PC-9 (cell line): Measurements from ENCODE around the gene PAQR6. TPM values are rescaled to one million over a fixed set of nuclear protein-coding genes. Genes with fewer than 3 reads are reported as not detected.

Experiments used
- BruUV-seq: library from RNA; stranded (reverse); fragments of 400-500 nt; replicated peaks from 2 replicates; lab custom pipeline; 2021; lab: Mats Ljungman, UMichigan
- CTCF ChIA-PET: fragments of 300-600 bp; sonication (Branson Sonifier 250); formaldehyde crosslinking; loops from one replicate; lab custom pipeline; 2022; ENCODE audit warnings: antibody characterized with exemption; lab: Charles Lee
- POLR2A ChIA-PET: fragments of 300-600 bp; sonication (Branson Sonifier 250); formaldehyde crosslinking; loops from one replicate; lab custom pipeline; 2022; ENCODE audit warnings: antibody characterized with exemption; ENCODE audit not compliant: unreplicated experiment; lab: Charles Lee
- DNase-seq, 2 experiments: peaks; one replicate each; pipeline versions ENCODE4 v3.0.0 to v3.0.0-alpha.2; 2015 to 2022; ENCODE audit warnings: mixed read lengths in 1 of 2
- H2AFZ ChIP-seq: fragments of 200-600 bp; sonication (generic); 2 replicates; pipeline ENCODE4 v1.8.1; 2017; ENCODE audit warnings: antibody characterized with exemption
- H3F3A ChIP-seq: fragments of 200-600 bp; sonication (generic); 2 replicates; pipeline ENCODE4 v1.8.1; 2017; ENCODE audit warnings: antibody characterized with exemption, mild to moderate bottlenecking, low read depth; ENCODE audit not compliant: insufficient read depth
- H3K27ac ChIP-seq: fragments of 200-600 bp; sonication (generic); 2 replicates; pipeline ENCODE4 v1.6.1; 2016; ENCODE audit warnings: mixed run types
- H3K27me3 ChIP-seq: fragments of 200-600 bp; sonication (generic); 2 replicates; pipeline ENCODE4 v1.6.1; 2016; ENCODE audit warnings: low read depth, mixed run types; ENCODE audit not compliant: insufficient read depth
- H3K36me3 ChIP-seq: fragments of 200-600 bp; sonication (generic); 2 replicates; pipeline ENCODE4 v1.6.1; 2016; ENCODE audit warnings: low read depth, mixed run types
- H3K4me1 ChIP-seq: fragments of 200-600 bp; sonication (generic); replicated peaks from 2 replicates; pipeline ENCODE4 v1.6.1; 2016; ENCODE audit warnings: mixed run types; ENCODE audit not compliant: insufficient read depth
- H3K4me2 ChIP-seq: fragments of 200-600 bp; sonication (generic); 2 replicates; pipeline ENCODE4 v1.6.1; 2017; ENCODE audit warnings: mixed run types
- H3K4me3 ChIP-seq: fragments of 200-600 bp; sonication (generic); 2 replicates; pipeline ENCODE4 v1.6.1; 2016; ENCODE audit warnings: mixed run types
- H3K79me2 ChIP-seq: fragments of 200-600 bp; sonication (generic); 2 replicates; pipeline ENCODE4 v1.6.1; 2017; ENCODE audit warnings: low read depth, mixed run types
- H3K9me2 ChIP-seq: fragments of 200-600 bp; sonication (generic); 2 replicates; pipeline ENCODE4 v1.8.1; 2017; ENCODE audit warnings: mild to moderate bottlenecking; ENCODE audit not compliant: insufficient read depth
- H3K9me3 ChIP-seq: fragments of 200-600 bp; sonication (generic); 2 replicates; pipeline ENCODE4 v1.8.1; 2016; ENCODE audit warnings: low read depth; ENCODE audit not compliant: insufficient read depth
- H4K20me1 ChIP-seq: fragments of 200-600 bp; sonication (generic); 2 replicates; pipeline ENCODE4 v1.8.1; 2017; ENCODE audit not compliant: insufficient read depth
- EZH2 ChIP-seq: fragments of 200-600 bp; sonication (generic); IDR thresholded peaks from 2 replicates; pipeline ENCODE4 v1.8.0; 2017; ENCODE audit warnings: antibody characterized with exemption, low read depth
- intact Hi-C: fragments of 100-400 bp; cut with micrococcal nuclease; formaldehyde crosslinking; loops from one replicate; pipeline ENCODE4 v1.10.0; 2022; ENCODE audit not compliant: unreplicated experiment
- total RNA-seq: library from RNA; stranded (reverse); gene quantifications from 2 replicates; pipeline ENCODE4 v1.2.3, GENCODE V29; 2021
- TF ChIP-seq, protein P1 (sequence below): fragments of 200-600 bp; sonication (generic); conservative IDR thresholded peaks from 2 replicates; pipeline ENCODE4 v1.6.1; 2017; ENCODE audit warnings: mixed run types, antibody characterized with exemption, mild to moderate bottlenecking, moderate library complexity

PAQR6 gene
- total RNA-seq, 1 experiment from 2014 or later = 12.3 TPM

DNA sequence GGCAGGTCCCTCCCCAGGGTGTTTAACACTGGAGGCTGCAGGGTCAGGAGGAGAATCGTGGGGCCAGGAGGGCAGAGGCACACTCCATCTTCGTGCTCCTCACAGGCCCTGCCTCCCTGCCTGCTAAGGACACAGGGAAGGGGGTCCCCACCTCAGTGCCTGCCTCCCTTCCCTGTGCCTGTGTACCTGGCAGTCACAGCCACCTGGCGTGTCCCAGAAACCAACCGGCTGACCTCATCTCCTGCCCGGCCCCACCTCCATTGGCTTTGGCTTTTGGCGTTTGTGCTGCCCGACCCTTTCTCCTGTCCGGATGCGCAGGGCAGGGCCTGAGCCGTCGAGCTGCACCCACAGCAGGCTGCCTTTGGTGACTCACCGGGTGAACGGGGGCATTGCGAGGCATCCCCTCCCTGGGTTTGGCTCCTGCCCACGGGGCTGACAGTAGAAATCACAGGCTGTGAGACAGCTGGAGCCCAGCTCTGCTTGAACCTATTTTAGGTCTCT lies 6.5 kb downstream of the PAQR6 start:
- intact Hi-C loops = no loop called here
- DNase-seq = peak in 1 of 2 experiments; percentile 78
- Histone ChIP-seq H4K20me1 (no peaks in the 10 kb centered on the region; the same call in 1 of the 2 replicates), H3K9me3 (no peaks in the 10 kb centered on the region), H3F3A (peaks cover 11% of the 10 kb centered on the region; the same call in 1 of the 2 replicates), H3K36me3 (no peaks in the 10 kb centered on the region; the same call in 1 of the 2 replicates), H3K4me3 (no peak overlapping the region), H3K27me3 (no peaks in the 10 kb centered on the region), H3K9me2 (no peaks in the 10 kb centered on the region), H2AFZ (no peak overlapping the region), H3K4me2 (0 out of 2 replicates have a peak overlapping the region, but pooled peaks have one; percentile 15), H3K27ac (no peak overlapping the region), H3K79me2 (no peaks in the 10 kb centered on the region), H3K4me1 (no peaks in the 10 kb centered on the region)
- POLR2A ChIA-PET = interaction anchor here (0.6 kb wide), 1 partner anchor 301 kb away, joined by 3 read pairs; no protein-coding TSS in a partner anchor
- CTCF ChIA-PET = interaction anchor here (0.6 kb wide), 1 partner anchor 10 kb away, joined by 6 read pairs; no protein-coding TSS in a partner anchor
- TF ChIP-seq, protein P1, sequence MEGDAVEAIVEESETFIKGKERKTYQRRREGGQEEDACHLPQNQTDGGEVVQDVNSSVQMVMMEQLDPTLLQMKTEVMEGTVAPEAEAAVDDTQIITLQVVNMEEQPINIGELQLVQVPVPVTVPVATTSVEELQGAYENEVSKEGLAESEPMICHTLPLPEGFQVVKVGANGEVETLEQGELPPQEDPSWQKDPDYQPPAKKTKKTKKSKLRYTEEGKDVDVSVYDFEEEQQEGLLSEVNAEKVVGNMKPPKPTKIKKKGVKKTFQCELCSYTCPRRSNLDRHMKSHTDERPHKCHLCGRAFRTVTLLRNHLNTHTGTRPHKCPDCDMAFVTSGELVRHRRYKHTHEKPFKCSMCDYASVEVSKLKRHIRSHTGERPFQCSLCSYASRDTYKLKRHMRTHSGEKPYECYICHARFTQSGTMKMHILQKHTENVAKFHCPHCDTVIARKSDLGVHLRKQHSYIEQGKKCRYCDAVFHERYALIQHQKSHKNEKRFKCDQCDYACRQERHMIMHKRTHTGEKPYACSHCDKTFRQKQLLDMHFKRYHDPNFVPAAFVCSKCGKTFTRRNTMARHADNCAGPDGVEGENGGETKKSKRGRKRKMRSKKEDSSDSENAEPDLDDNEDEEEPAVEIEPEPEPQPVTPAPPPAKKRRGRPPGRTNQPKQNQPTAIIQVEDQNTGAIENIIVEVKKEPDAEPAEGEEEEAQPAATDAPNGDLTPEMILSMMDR = no peak
- no peak for TF ChIP-seq EZH2
- BruUV-seq = no TSS peak

DNA sequence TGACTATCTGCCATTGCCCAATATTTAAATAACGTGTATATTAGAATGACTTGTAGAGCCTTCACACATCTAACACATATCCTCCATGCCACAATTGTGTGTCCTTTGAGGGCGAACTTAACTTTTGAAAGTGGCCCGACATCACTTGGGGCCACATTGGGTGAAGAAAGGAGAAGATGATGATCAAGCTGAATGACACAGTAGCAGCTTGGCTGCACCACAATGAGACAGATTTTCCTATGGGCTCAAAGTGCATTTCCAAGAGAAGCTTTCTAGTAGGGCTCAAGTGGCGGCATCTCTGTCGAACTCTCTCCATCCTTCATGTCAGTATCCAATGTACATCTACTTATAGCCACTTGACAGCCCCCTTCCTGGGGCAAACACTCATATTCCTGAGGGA lies 9.6 kb downstream of the PAQR6 start:
- Histone ChIP-seq H2AFZ (no peak overlapping the region), H3K4me3 (no peak overlapping the region), H3K27ac (no peak overlapping the region), H3F3A (peaks cover 3% of the 10 kb centered on the region; the same call in 1 of the 2 replicates), H3K9me2 (no peaks in the 10 kb centered on the region), H3K4me2 (no peak overlapping the region), H3K4me1 (no peaks in the 10 kb centered on the region), H3K9me3 (no peaks in the 10 kb centered on the region), H3K79me2 (no peaks in the 10 kb centered on the region), H3K36me3 (no peaks in the 10 kb centered on the region; the same call in 1 of the 2 replicates), H4K20me1 (no peaks in the 10 kb centered on the region), H3K27me3 (no peaks in the 10 kb centered on the region)
- CTCF ChIA-PET = no interaction called here
- no TSS peak for BruUV-seq
- no peak for DNase-seq
- TF ChIP-seq, protein P1 = no peak
- no peak for TF ChIP-seq EZH2
- intact Hi-C loops = no loop called here
- POLR2A ChIA-PET = no interaction called here

DNA sequence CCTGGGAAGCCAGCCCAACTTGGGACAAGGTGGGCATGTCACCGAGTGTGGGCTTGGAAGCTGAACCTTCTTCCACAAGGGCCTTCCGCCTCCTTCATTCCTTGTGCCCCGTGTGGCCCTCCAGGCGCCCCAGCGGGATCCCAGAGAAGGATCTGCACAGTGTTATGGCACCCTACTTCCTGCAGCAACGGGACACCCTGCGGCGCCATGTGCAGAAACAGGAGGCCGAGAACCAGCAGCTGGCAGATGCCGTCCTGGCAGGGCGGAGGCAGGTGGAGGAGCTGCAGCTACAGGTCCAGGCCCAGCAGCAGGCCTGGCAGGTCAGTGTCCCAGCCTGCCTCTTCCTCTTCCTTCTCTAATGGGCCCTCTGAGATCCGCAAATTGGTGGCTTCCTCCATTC lies 11.7 kb downstream of the PAQR6 start:
- POLR2A ChIA-PET = no interaction called here
- no TSS peak for BruUV-seq
- CTCF ChIA-PET = no interaction called here

More for the DNA sequence above, 11.7 kb downstream of the PAQR6 start:
- Histone ChIP-seq H3K79me2 (no peaks in the 10 kb centered on the region), H4K20me1 (no peaks in the 10 kb centered on the region), H3K9me2 (no peaks in the 10 kb centered on the region), H2AFZ (no peak overlapping the region), H3K27me3 (no peaks in the 10 kb centered on the region), H3K27ac (no peak overlapping the region), H3F3A (no peaks in the 10 kb centered on the region), H3K9me3 (no peaks in the 10 kb centered on the region), H3K4me3 (no peak overlapping the region), H3K36me3 (no peaks in the 10 kb centered on the region; the same call in 1 of the 2 replicates), H3K4me2 (no peak overlapping the region), H3K4me1 (no peaks in the 10 kb centered on the region)
- DNase-seq = no peak
- TF ChIP-seq, protein P1 = no peak
- TF ChIP-seq EZH2 = no peak
- intact Hi-C loops = no loop called here
